DMS 273 (cell line): Measurements from ENCODE around the gene FNDC7.
A peak's percentile ranks its signal among the peaks of the same experiment; 100 is the strongest.
"Not testable (repeated sequence)": the region's sequence is repeated elsewhere in the genome, so short reads cannot be mapped to it uniquely, and the experiment has no call there.

Source experiments
- DNase-seq: peaks from one replicate; lab custom pipeline; 2025; ENCODE audit not compliant: unreplicated experiment; lab: John Stamatoyannopoulos, UW

Gene FNDC7

DNA sequence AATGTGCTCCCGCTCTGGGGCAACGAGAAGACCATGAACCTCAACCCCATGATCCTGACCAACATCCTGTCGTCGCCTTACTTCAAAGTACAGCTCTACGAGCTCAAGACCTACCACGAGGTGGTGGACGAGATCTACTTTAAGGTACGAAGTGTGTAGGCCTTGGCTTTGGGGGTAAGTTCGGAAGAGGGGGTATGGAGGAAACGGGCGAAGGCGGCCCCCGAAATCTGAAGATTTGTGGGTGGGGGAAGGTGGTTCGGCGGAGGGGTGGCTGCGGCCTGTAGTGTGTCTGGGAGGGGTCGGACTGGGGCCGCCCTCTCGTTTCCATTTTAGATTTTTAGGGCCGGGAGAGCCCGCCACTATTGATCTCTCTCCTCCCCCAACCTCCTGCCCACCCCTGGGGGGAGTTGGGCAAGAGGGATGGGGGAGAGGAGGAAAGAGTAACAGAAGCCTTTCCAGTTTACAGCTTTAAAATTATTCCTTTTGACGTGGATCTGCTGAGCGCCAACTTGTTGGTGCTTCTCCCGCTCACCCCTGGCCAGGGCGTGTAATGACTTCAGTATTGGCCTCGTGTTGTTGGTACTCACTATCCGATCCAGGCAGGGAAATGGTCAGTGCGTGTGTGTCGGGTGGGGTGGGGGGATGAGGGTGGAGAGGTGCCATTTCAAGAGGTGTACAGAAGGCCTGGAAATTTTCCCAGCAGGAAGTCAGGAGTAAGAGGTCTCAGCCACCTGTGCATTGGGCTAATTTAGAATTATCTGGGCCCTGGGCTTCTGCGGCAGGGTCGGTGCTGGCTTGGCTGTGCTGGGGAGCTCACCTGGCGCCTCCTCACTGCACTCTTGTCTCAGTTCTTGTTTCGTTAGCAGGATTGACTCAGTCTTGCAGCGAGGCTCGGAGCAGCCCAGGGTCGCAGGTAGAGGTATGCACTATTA, 19.7 kb upstream of the FNDC7 start:
- peak; percentile 82 for DNase-seq

DNA sequence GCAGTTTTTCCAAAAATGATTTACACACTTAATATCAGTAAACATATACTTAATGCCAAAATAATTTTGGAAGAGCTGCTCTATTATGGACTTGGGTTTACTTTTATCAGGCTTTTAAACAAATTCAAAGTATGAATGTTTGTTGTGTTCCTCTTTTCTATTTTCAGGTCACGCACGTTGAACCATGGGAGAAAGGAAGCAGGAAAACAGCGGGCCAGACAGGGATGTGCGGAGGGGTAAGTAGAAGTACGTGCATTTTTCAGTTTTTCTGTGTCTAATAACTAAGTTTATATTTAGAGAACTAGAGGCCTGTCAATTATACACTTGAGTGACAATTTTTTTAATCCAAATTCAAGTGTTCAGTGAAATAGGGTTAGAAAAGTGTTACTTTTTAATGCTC, 17.2 kb upstream of the FNDC7 start:
- DNase-seq: no peak

- DNase-seq: no peak
These were observed 13.1 kb upstream of the FNDC7 start for GRCh38 chr1:108699375-108700332.

DNA sequence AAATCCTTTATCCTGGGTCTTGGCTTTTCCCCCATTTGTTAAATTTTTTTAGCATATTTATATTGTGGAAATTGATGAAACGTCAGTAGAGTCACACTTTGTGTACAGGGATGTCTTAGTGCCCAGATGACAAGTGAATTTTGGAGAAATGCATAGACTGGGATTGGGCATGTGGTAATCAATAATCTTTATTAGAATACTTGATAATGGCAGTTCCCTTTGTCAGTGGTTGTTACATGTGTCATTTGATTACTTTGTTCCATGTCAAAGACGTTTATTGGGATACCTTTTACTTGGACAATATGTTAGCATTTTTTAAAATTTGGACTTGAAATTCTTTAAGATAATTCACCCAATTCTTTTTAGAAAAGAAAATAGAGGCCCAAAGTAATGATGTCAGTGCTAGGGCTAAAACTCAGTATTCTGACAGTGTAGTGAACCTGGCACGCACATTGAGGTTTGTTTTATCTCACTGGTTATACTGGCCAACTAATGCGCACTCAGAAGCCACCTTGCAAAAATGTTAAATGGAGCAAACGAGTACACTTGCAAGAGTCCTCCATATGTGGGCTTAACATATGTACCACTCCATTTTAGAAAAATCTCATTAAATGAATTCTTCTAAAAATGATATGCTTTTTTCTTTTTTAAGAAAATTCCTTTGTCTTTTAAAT, 11.4 kb upstream of the FNDC7 start:
- no peak for DNase-seq

DNA sequence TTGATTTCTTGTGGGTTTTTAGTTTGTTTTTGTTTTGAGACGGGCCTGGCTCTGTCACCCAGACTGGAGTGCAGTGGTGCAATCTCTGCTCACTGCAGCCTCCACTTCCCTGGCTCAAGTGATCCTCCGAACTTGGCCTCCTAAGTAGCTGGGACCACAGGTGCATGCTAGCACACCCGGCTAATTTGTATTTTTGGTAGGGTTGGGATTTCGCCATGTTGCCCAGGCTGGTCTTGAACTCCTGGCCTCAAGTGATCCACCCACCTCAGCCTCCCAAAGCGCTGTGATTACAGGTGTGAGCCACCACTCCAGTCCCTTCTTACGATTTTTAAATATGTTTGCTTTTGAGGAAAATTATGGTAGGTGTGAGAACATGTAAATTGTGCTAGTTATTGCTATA, 10.6 kb upstream of the FNDC7 start:
- DNase-seq: not testable (repeated sequence)

DNA sequence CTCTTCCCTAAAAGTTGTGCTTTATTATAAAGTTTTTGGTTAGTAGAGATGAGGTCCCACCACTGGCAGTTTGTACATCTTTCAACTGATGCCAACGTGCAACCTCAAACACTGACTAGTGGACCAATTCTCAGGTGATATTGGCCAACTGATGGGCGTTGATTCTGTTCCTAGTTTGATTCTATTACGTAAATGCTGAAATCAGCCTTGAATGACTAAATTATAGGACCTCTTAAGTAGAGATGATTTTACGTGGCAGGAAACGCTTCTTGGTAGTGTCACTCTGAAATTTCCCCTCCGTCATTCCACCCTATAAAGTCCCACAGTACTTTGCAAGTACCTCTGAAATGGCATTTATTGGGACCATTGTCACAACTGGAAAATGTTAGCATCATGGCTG, 8.8 kb upstream of the FNDC7 start:
- DNase-seq: peak; percentile 29

DNA sequence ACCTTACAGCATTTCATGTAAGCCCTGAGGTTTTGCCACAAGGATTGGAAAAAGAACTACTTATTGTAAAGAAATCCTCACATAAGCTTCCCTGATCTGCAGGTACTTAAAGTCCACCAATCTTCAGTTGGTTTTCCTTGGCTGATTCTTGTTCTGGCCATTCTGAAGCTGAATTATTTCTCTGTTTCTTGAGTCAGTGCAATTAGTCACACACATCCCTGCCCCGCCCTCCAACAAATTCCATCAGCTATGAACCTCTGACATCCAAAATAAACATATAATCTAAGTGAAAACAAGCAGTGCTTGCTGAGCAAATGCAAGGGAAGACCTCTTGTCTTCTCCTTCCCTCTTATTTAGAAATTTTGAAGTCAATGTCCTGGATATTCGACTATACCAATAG, 8.2 kb upstream of the FNDC7 start:
- no peak for DNase-seq

DNA sequence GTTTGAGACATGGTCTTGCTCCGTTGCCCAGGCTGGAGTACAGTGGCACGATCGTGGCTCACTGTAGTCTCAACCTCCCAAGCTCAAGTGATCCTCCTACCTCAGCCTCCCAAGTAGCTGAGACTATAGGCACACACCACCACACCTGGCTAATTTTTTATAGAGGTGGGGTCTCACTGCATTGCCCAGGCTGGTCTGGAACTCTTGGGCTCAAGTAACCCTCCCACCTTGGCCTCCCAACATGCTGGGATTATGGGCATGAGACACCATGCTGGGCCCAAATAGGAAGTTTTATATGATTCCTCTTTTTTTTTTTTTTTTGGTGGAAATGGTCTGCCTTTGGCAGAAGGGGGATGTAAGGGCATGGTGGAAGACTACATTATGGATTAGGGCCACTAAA, 6.1 kb upstream of the FNDC7 start:
- no peak for DNase-seq

DNA sequence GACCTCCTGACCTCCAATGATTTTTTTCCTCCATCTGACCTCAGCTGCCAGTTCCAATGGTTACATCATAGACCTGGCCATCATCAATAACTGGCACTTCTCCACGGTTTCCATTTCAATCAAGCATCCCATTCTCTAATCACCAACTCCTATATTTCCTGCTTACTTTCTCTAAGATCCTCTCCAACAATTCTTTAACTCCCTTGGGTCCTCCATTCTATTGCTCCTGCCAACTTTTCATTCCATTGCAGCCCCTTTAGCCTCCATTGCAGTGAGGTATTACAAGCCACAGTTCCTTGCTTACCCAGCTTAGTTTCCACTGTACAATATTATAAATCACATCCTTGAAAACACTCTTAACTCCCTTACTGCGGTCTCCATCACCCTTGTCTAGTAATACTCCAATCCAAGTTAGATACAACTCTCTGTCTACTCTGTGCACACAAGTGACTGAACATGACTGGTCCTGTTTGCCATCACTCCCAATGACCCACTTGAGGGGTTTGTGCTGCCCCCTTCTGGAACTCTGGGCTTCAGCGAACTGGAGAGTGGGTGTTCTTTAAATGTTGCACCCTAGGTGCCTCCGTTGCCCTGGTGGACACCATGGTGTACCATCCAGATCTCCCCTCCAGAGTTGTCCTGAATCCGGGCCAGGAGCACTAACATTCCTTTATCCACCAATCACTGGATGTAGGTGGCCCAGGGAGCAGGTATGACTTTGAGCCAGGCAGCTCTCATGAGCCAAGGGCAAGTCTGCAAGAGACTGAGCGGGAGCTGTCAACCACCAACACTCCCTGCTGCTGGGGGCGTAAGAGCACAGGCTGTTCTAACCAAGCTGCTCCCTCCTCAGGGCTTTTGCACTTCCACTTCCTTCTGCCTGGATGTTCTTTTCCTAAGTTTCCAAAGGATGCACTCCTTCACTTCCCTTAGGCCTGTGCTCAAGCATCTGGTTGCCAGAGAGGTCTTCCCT, 3.7 kb upstream of the FNDC7 start:
- DNase-seq: peak; percentile 48

- DNase-seq: no peak
These were observed 3.2 kb downstream of the FNDC7 start for GRCh38 chr1:108715932-108716331.

- no peak for DNase-seq
These were observed 3.9 kb downstream of the FNDC7 start for GRCh38 chr1:108716437-108717230.

- DNase-seq: no peak
These were observed 5.1 kb downstream of the FNDC7 start for GRCh38 chr1:108717774-108718316.

GRCh38 chr1:108718927-108719655, 6.4 kb downstream of the FNDC7 start:
- no peak for DNase-seq

DNA sequence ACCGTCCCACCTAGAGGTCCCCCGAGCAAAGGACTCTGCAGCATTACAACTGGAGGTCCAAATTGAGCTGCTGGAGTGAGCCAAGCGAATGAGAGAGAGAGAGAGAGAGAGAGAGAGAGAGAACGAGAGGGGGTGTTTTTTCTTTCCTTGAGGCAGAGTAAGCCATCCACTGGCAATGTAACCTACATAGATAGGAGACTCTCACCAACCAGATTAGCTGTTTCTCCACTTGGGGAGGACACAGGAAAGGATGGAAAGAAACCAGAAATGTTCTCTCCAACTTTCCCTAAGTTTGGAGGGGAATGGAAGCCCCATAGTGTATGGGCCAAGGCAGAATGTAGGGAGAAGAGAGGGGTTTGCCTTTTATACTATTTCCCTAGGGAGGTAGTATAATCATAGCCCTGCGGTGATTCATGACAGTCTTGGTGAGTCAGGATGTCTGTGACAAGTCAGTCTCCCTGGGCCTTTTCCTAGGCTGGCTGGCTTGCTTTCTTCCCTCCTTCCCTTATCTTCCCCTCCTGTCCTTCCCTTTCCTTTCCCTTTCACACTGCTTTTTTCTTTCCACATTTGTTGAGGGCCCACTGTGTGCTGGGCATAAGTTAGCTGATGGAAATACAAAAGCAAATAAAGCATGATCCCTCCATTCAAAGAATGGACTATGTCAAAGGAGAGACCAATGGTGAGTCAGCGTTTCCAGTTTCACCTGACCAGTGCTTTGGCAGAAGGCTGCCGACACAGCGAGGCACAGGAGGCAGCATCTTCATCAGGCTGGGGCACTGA, 7.1 kb downstream of the FNDC7 start:
- peak; percentile 8 for DNase-seq

- DNase-seq: no peak
These were observed 9.6 kb downstream of the FNDC7 start for GRCh38 chr1:108722292-108722691.

DNA sequence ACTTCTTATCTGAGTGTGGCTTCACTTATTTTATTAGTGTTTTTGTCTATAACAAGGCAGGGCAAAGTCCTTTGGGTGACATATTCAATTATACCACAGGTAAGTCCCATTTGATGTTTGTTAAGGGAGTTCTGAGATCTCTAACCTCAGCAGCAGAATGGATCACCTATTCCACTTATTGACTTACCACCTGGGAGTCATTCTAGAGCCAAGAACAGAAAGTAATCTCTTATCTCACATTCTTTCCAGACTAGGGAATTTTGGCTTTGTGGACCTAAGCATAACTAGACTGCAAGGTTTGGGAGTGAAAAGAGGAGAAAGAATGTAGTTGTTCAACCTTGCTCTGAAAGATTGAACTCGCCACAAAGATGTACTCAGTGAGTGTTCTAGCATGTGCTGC, 13.2 kb downstream of the FNDC7 start:
- no peak for DNase-seq

- DNase-seq: no peak
These were observed 15.7 kb downstream of the FNDC7 start for GRCh38 chr1:108728327-108728923.
